ENCODE measurements around the gene SEMA5A. TPM values are rescaled to one million over a fixed set of nuclear protein-coding genes. Genes with fewer than 3 reads are reported as not detected.

The SEMA5A gene
- total and polyA plus RNA-seq, 8 donors: 18.2 to 29.5 (median 20.8) TPM

DNA sequence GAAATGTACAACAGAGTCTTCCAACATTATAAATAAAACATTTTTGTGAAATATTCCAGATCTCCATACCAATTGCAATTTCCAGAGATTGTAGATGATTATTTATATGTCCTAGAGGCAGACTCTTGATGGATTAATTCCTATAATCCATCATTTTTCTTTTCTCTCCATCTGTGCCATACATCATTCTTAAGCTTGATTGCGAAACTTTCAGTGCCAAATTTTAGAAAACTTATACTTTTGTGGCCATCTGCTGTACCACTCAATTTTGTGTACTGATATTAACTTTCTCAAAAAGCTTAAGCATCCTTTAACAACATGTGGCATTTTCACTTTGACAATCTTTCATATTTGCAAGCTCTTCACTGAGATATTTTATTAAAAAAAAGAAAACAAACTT lies 446.9 kb downstream of the SEMA5A start:
- H3K36me3 ChIP-seq: no peaks in the 10 kb centered on the region
- TF ChIP-seq, protein P1, sequence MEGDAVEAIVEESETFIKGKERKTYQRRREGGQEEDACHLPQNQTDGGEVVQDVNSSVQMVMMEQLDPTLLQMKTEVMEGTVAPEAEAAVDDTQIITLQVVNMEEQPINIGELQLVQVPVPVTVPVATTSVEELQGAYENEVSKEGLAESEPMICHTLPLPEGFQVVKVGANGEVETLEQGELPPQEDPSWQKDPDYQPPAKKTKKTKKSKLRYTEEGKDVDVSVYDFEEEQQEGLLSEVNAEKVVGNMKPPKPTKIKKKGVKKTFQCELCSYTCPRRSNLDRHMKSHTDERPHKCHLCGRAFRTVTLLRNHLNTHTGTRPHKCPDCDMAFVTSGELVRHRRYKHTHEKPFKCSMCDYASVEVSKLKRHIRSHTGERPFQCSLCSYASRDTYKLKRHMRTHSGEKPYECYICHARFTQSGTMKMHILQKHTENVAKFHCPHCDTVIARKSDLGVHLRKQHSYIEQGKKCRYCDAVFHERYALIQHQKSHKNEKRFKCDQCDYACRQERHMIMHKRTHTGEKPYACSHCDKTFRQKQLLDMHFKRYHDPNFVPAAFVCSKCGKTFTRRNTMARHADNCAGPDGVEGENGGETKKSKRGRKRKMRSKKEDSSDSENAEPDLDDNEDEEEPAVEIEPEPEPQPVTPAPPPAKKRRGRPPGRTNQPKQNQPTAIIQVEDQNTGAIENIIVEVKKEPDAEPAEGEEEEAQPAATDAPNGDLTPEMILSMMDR (IDR thresholded peaks at IDR 0.05): no peak
- intact Hi-C loops (cut with DNase I): no loop called here
- H3K4me1 ChIP-seq: no peaks in the 10 kb centered on the region
- no peak overlapping the region for H3K27ac ChIP-seq
- no peaks in the 10 kb centered on the region for H3K27me3 ChIP-seq
- no peak for DNase-seq
- no peaks in the 10 kb centered on the region for H3K9me3 ChIP-seq
- no peak overlapping the region for H3K4me3 ChIP-seq
- no peak for ATAC-seq

- Histone ChIP-seq H3K36me3 (no peaks in the 10 kb centered on the region), H3K27ac (no peak overlapping the region), H3K4me3 (no peak overlapping the region), H3K27me3 (no peaks in the 10 kb centered on the region), H3K9me3 (no peaks in the 10 kb centered on the region), H3K4me1 (no peaks in the 10 kb centered on the region)
- DNase-seq (no peak), ATAC-seq (no peak)
- TF ChIP-seq, protein P1 (IDR thresholded peaks at IDR 0.05): no peak
- intact Hi-C loops (cut with DNase I): no loop called here
Observed at GRCh38 chr5:9094582-9094981, 451.3 kb downstream of the SEMA5A start.

DNA sequence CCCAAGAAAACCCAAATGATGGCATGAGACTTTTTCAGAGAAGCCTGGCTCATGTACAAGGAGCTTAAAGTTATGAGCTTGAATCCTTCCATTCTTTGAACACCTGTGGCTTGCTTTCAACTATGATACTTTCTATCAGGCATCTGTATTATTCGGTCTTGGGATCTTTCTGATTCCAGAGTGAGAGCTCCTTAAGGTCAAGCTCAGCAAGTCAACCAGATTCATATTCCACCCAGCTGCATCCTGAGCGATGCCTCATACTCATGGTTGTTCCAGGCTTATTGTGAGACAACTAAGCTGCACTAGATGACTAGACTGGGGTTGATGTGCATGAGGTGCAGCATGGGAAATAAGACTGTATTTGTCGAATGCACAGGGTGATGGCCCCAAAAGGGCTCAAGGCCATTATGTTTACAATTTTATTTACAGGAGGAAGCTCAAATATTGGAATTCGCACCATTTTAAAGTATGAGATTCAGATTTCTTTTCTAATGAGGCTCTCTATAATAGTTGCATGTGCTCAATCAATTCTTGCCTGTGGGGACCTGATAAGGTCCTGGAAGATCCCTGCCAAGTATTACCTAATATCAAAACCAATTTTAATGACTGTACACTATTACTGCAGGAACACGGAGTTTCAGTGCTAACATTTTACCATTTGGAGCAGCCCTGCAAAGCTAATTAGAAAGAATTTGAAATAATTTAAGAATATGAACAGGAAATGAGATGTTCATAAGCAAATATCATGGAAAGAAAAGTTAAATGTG lies 453.8 kb downstream of the SEMA5A start:
- H3K4me3 ChIP-seq: no peak overlapping the region
- TF ChIP-seq, protein P1 (IDR thresholded peaks at IDR 0.05): no peak
- no peaks in the 10 kb centered on the region for H3K36me3 ChIP-seq
- ATAC-seq (no peak), DNase-seq (no peak)
- no peaks in the 10 kb centered on the region for H3K27me3 ChIP-seq
- no peaks in the 10 kb centered on the region for H3K4me1 ChIP-seq
- no peaks in the 10 kb centered on the region for H3K9me3 ChIP-seq
- intact Hi-C loops (cut with DNase I): no loop called here
- H3K27ac ChIP-seq: no peak overlapping the region

DNA sequence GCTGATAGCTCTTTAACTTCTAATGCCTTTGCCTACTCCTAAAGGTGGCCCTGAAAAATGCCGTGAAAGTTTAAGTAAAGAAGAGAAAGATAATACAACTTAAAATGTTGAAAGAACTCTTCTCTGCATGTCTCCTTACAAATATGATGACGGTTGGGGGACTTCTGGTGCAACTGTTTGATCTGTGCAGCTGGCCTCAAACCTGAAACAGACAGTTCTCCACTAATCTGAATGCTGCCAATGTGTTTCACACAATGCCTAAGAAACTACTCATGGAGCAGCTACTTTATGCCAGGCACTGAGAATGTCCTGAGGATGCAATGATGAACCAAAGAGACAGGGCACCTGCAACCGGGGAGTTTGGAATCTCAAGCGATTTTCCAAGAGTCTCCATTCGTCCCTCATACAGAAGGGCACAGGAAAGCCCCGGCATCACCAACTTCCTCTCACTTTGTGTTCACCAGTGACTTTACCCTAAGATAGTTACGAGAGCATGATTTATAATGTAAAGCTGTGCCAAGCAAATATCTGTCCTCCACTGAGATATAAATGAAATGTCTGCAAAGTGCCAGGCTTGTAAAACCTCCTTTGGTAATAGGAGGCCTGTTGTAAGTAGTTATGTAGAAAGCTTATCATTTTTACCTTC lies 455.4 kb downstream of the SEMA5A start:
- DNase-seq: no peak
- intact Hi-C loops (cut with DNase I): no loop called here
- H3K27ac ChIP-seq: no peak overlapping the region
- TF ChIP-seq, protein P1 (IDR thresholded peaks at IDR 0.05): no peak
- no peaks in the 10 kb centered on the region for H3K27me3 ChIP-seq
- H3K9me3 ChIP-seq: no peaks in the 10 kb centered on the region
- no peak overlapping the region for H3K4me3 ChIP-seq
- no peaks in the 10 kb centered on the region for H3K36me3 ChIP-seq
- ATAC-seq: no peak
- H3K4me1 ChIP-seq: no peaks in the 10 kb centered on the region

GRCh38 chr5:9089893-9090292 lies 456.0 kb downstream of the SEMA5A start:
- Histone ChIP-seq H3K9me3 (no peaks in the 10 kb centered on the region), H3K36me3 (no peaks in the 10 kb centered on the region), H3K27ac (no peak overlapping the region), H3K4me3 (no peak overlapping the region), H3K27me3 (no peaks in the 10 kb centered on the region), H3K4me1 (no peaks in the 10 kb centered on the region)
- DNase-seq: no peak
- no peak for ATAC-seq
- intact Hi-C loops (cut with DNase I): no loop called here
- TF ChIP-seq, protein P1 (IDR thresholded peaks at IDR 0.05): no peak
